GM06990 (cell line): ENCODE data around the gene NOTO.

Experiments
- DNase-seq: peaks from one replicate; pipeline ENCODE4 v3.0.0-alpha.2; 2011; ENCODE audit not compliant: insufficient read length; ENCODE audit errors: extremely low read depth
- H3K27me3 ChIP-seq: replicated peaks from 2 replicates; pipeline ENCODE4 v1.6.0; 2011; ENCODE audit warnings: low read length; ENCODE audit not compliant: control insufficient read depth, insufficient read depth
- H3K36me3 ChIP-seq: 2 replicates; pipeline ENCODE4 v1.5.1; 2011; ENCODE audit warnings: low read length; ENCODE audit not compliant: control insufficient read depth, insufficient read depth
- H3K4me3 ChIP-seq: replicated peaks from 2 replicates; pipeline ENCODE4 v1.5.1; 2011; ENCODE audit warnings: low read depth, mild to moderate bottlenecking, control low read depth, low read length
- CTCF ChIP-seq: IDR thresholded peaks from 2 replicates; pipeline ENCODE4 v1.5.1; 2011; ENCODE audit warnings: low read length, control low read depth, mild to moderate bottlenecking, inconsistent platforms; ENCODE audit not compliant: insufficient read depth, poor library complexity, severe bottlenecking

The NOTO gene

GRCh38 chr2:73210696-73211095 lies 8.3 kb downstream of the NOTO start:
- Histone ChIP-seq H3K36me3 (no peaks in the 10 kb centered on the region), H3K27me3 (no peaks in the 10 kb centered on the region; the same call in none of the 2 replicates), H3K4me3 (no peak overlapping the region)
- no peak for TF ChIP-seq CTCF
- no peak for DNase-seq

- H3K36me3 ChIP-seq, result no peaks in the 10 kb centered on the region
- no peak for TF ChIP-seq CTCF
- no peak for DNase-seq
- no peak overlapping the region for H3K4me3 ChIP-seq
- no peaks in the 10 kb centered on the region; the same call in 1 of the 2 replicates for H3K27me3 ChIP-seq
Observed at GRCh38 chr2:73212098-73212447, 9.7 kb downstream of the NOTO start.

GRCh38 chr2:73212448-73213176 lies 10.2 kb downstream of the NOTO start:
- Histone ChIP-seq H3K27me3 (no peaks in the 10 kb centered on the region; the same call in 1 of the 2 replicates), H3K4me3 (no peak overlapping the region), H3K36me3 (no peaks in the 10 kb centered on the region)
- DNase-seq, result peak; percentile 76
- peak; percentile 98 for TF ChIP-seq CTCF

- peak within 1 kb of the TSS; percentile 81 for H3K4me3 ChIP-seq
- H3K27me3 ChIP-seq, result no peaks in the 10 kb centered on the region
- TF ChIP-seq CTCF, result no peak
- DNase-seq, result peak; percentile 93
- H3K36me3 ChIP-seq, result no peaks in the 10 kb centered on the region
Observed at GRCh38 chr2:73214120-73215035, 12.0 kb downstream of the NOTO start, which contains the start of gene SMYD5. Gene SMYD5, plus strand, starts transcription at chr2:73214245. Its CDS starts 22 bp downstream, at chr2:73214267.

- no peak for TF ChIP-seq CTCF
- no peak for DNase-seq
- H3K4me3 ChIP-seq, result peak overlapping the region; percentile 81; the same call in 1 of the 2 replicates
- H3K27me3 ChIP-seq, result no peaks in the 10 kb centered on the region
- no peaks in the 10 kb centered on the region for H3K36me3 ChIP-seq
Observed at GRCh38 chr2:73215254-73215653, 12.9 kb downstream of the NOTO start.
